Urinary bladder (tissue), 4 donors: ENCODE measurements around the gene C1QTNF9B. TPM values are rescaled to one million over a fixed set of nuclear protein-coding genes. Genes with fewer than 3 reads are reported as not detected.
"Not testable (repeated sequence)": the region's sequence is repeated elsewhere in the genome, so short reads cannot be mapped to it uniquely, and the experiment has no call there.

Experiments
- DNase-seq: peaks from one replicate; pipeline ENCODE4 v3.0.0-alpha.2; 2015; ENCODE audit errors: extremely low spot score
- H3K27ac ChIP-seq: one replicate; pipeline ENCODE4 v1.5.1; 2013; ENCODE audit warnings: low read depth, mild to moderate bottlenecking, moderate library complexity
- H3K36me3 ChIP-seq: one replicate; pipeline ENCODE4 v1.6.1; 2013; ENCODE audit warnings: mild to moderate bottlenecking, moderate library complexity; ENCODE audit not compliant: insufficient read depth
- H3K4me1 ChIP-seq: one replicate; pipeline ENCODE4 v1.6.1; 2013; ENCODE audit warnings: mild to moderate bottlenecking, moderate library complexity; ENCODE audit not compliant: insufficient read depth
- H3K4me3 ChIP-seq: one replicate; pipeline ENCODE4 v1.5.1; 2013; ENCODE audit warnings: low read depth, low read length
- WGBS: extraction: QIAGEN DNeasy Blood & Tissue Kit; methylation state at CpG from one replicate; pipeline ENCODE4 v1.1.7; 2013; 5-methylcytosine and 5-hydroxymethylcytosine counted together
- polyA plus RNA-seq: library from polyadenylated mRNA; stranded (reverse); fragments of 200-250 nt; gene quantifications from one replicate; pipeline ENCODE4 v1.2.3, GENCODE V29; 2013
- total RNA-seq: library from RNA; depleted of rRNA; stranded (reverse); fragments of >200 nt; gene quantifications from one replicate; pipeline ENCODE4 v1.2.3, GENCODE V29; 2014
- donor health status: healthy with polysubstance abuse.
- donor health status: healthy.

Gene C1QTNF9B
- total and polyA plus RNA-seq, 2 donors, result 0.49 to 0.58 TPM

GRCh38 chr13:23883255-23883654, 14.0 kb downstream of the C1QTNF9B start:
- peaks cover 3% of the 10 kb centered on the region for H3K36me3 ChIP-seq
- H3K4me1 ChIP-seq, result no peaks in the 10 kb centered on the region
- no peak overlapping the region for H3K4me3 ChIP-seq
- H3K27ac ChIP-seq, result no peak overlapping the region
- WGBS, result 92% methylated on average over 4 of the region's 4 CpGs
- no peak for DNase-seq

- not testable (repeated sequence) for H3K36me3 ChIP-seq, DNase-seq, H3K4me3 ChIP-seq, H3K4me1 ChIP-seq, H3K27ac ChIP-seq
- WGBS, result 88% methylated on average over 8 of the region's 8 CpGs
Observed at GRCh38 chr13:23881402-23881800, 15.9 kb downstream of the C1QTNF9B start.

GRCh38 chr13:23880493-23881401, 16.6 kb downstream of the C1QTNF9B start:
- H3K4me1 ChIP-seq, H3K36me3 ChIP-seq, H3K27ac ChIP-seq, H3K4me3 ChIP-seq, DNase-seq: not testable (repeated sequence)
- 70% methylated on average over 16 of the region's 18 CpGs for WGBS

- Histone ChIP-seq H3K36me3 (peaks cover 4% of the 10 kb centered on the region), H3K4me3 (no peak overlapping the region), H3K4me1 (no peaks in the 10 kb centered on the region), H3K27ac (no peak overlapping the region)
- WGBS, result 94% methylated on average over 4 of the region's 4 CpGs
- no peak for DNase-seq
Observed at GRCh38 chr13:23877286-23877685, 20.0 kb downstream of the C1QTNF9B start.

GRCh38 chr13:23876265-23876664, 21.0 kb downstream of the C1QTNF9B start:
- Histone ChIP-seq H3K4me3 (no peak overlapping the region), H3K27ac (no peak overlapping the region), H3K4me1 (no peaks in the 10 kb centered on the region), H3K36me3 (peaks cover 4% of the 10 kb centered on the region)
- DNase-seq, result no peak
- 84% methylated on average over 2 of the region's 2 CpGs for WGBS

- Histone ChIP-seq H3K4me3 (no peak overlapping the region), H3K4me1 (no peaks in the 10 kb centered on the region), H3K36me3 (no peaks in the 10 kb centered on the region), H3K27ac (no peak overlapping the region)
- DNase-seq, result no peak
- 95% methylated on average over 2 of the region's 2 CpGs for WGBS
Observed at GRCh38 chr13:23871616-23872220, 25.6 kb downstream of the C1QTNF9B start.

GRCh38 chr13:23870356-23871140, 26.8 kb downstream of the C1QTNF9B start:
- 90% methylated on average over 12 of the region's 12 CpGs for WGBS
- Histone ChIP-seq H3K36me3 (no peaks in the 10 kb centered on the region), H3K4me3 (no peak overlapping the region), H3K27ac (no peak overlapping the region), H3K4me1 (no peaks in the 10 kb centered on the region)
- no peak for DNase-seq

GRCh38 chr13:23868521-23868920, 28.8 kb downstream of the C1QTNF9B start:
- 79% methylated on average over 5 of the region's 5 CpGs for WGBS
- Histone ChIP-seq H3K4me1 (no peaks in the 10 kb centered on the region), H3K36me3 (no peaks in the 10 kb centered on the region), H3K4me3 (no peak overlapping the region), H3K27ac (no peak overlapping the region)
- DNase-seq, result no peak

GRCh38 chr13:23867027-23867491, 30.2 kb downstream of the C1QTNF9B start:
- Histone ChIP-seq H3K4me1 (no peaks in the 10 kb centered on the region), H3K4me3 (no peak overlapping the region), H3K27ac (no peak overlapping the region), H3K36me3 (no peaks in the 10 kb centered on the region)
- no peak for DNase-seq
- 71% methylated on average over 8 of the region's 8 CpGs for WGBS

GRCh38 chr13:23866420-23867026, 30.8 kb downstream of the C1QTNF9B start:
- no peak for DNase-seq
- no peaks in the 10 kb centered on the region for H3K4me1 ChIP-seq
- WGBS, result 86% methylated on average over 9 of the region's 9 CpGs
- no peak overlapping the region for H3K4me3 ChIP-seq
- H3K36me3 ChIP-seq, result no peaks in the 10 kb centered on the region
- H3K27ac ChIP-seq, result no peak overlapping the region

- Histone ChIP-seq H3K4me1 (no peaks in the 10 kb centered on the region), H3K27ac (no peak overlapping the region), H3K36me3 (no peaks in the 10 kb centered on the region), H3K4me3 (no peak overlapping the region)
- 86% methylated on average over 7 of the region's 7 CpGs for WGBS
- no peak for DNase-seq
Observed at GRCh38 chr13:23865906-23866305, 31.4 kb downstream of the C1QTNF9B start.

GRCh38 chr13:23865026-23865425, 32.3 kb downstream of the C1QTNF9B start:
- 71% methylated on average over 1 of the region's 1 CpG for WGBS
- H3K4me3 ChIP-seq, result no peak overlapping the region
- no peak for DNase-seq

GRCh38 chr13:23861310-23861709, 36.0 kb downstream of the C1QTNF9B start:
- no peaks in the 10 kb centered on the region for H3K36me3 ChIP-seq
- no peak for DNase-seq
- 85% methylated on average over 2 of the region's 2 CpGs for WGBS
- no peak overlapping the region for H3K27ac ChIP-seq
- H3K4me1 ChIP-seq, result no peaks in the 10 kb centered on the region
- H3K4me3 ChIP-seq, result no peak overlapping the region

More at GRCh38 chr13:23865026-23865425, 32.3 kb downstream of the C1QTNF9B start:
- no peak overlapping the region for H3K27ac ChIP-seq
- no peaks in the 10 kb centered on the region for H3K4me1 ChIP-seq
- H3K36me3 ChIP-seq, result no peaks in the 10 kb centered on the region
